Head of caudate nucleus (tissue), 42 donors: ENCODE results near the gene UBR3.
"Not testable (repeated sequence)": the region's sequence is repeated elsewhere in the genome, so short reads cannot be mapped to it uniquely, and the experiment has no call there.

Source experiments
- DNase-seq, 42 donors: peaks; one replicate each; pipeline versions ENCODE4 v3.0.0 to v3.0.0-alpha.2; 2020 to 2021; ENCODE audit warnings: mixed read lengths in 7 of 42
- intact Hi-C: fragments of 100-400 bp; cut with DNase I; formaldehyde crosslinking; loops from one replicate; pipeline ENCODE4 v1.15.0; 2022

UBR3 gene

GRCh38 chr2:170077830-170078569, 250.7 kb downstream of the UBR3 start:
- DNase-seq: no peak
- intact Hi-C loops: no loop called here

GRCh38 chr2:170084820-170085491, 257.7 kb downstream of the UBR3 start:
- no peak for DNase-seq
- intact Hi-C loops: no loop called here

- no peak for DNase-seq
- intact Hi-C loops: no loop called here
Observed at GRCh38 chr2:170086117-170086688, 258.9 kb downstream of the UBR3 start.

- intact Hi-C loops: no loop called here
- no peak for DNase-seq
Observed at GRCh38 chr2:170086751-170087412, 259.6 kb downstream of the UBR3 start.

- no peak for DNase-seq
- intact Hi-C loops: no loop called here
Observed at GRCh38 chr2:170087413-170087793, 260.1 kb downstream of the UBR3 start.

GRCh38 chr2:170088776-170089175, 261.5 kb downstream of the UBR3 start:
- peak in 1 of 42 donors; percentile 10 for DNase-seq
- intact Hi-C loops: no loop called here

GRCh38 chr2:170090229-170090628, 263.0 kb downstream of the UBR3 start:
- intact Hi-C loops: no loop called here
- DNase-seq: no peak

GRCh38 chr2:170091436-170091835, 264.2 kb downstream of the UBR3 start:
- no peak for DNase-seq

GRCh38 chr2:170092436-170093060, 265.3 kb downstream of the UBR3 start:
- DNase-seq: no peak
- intact Hi-C loops: no loop called here

More at GRCh38 chr2:170091436-170091835, 264.2 kb downstream of the UBR3 start:
- intact Hi-C loops: no loop called here

GRCh38 chr2:170095380-170095779, 268.1 kb downstream of the UBR3 start:
- intact Hi-C loops: no loop called here
- DNase-seq: no peak

GRCh38 chr2:170098626-170099312, 271.5 kb downstream of the UBR3 start:
- intact Hi-C loops: no loop called here
- DNase-seq: no peak

GRCh38 chr2:170101789-170102188, 274.5 kb downstream of the UBR3 start:
- intact Hi-C loops: no loop called here
- DNase-seq: no peak

- intact Hi-C loops: no loop called here
- peak in 2 of 42 donors; percentile 7 to 25 for DNase-seq
Observed at GRCh38 chr2:170106102-170106840, 279.0 kb downstream of the UBR3 start.

GRCh38 chr2:170113168-170113894, 286.1 kb downstream of the UBR3 start:
- DNase-seq: no peak
- intact Hi-C loops: no loop called here

GRCh38 chr2:170115501-170116229, 288.4 kb downstream of the UBR3 start:
- no peak for DNase-seq
- intact Hi-C loops: no loop called here

GRCh38 chr2:170118641-170119040, 291.4 kb downstream of the UBR3 start:
- intact Hi-C loops: no loop called here
- DNase-seq: peak in 36 of 42 donors; percentile 7 to 82 (median 45)

- DNase-seq, intact Hi-C loops: not testable (repeated sequence)
Observed at GRCh38 chr2:170119326-170119725, 292.1 kb downstream of the UBR3 start.
